ENCODE measurements around the gene ZNF784.

The ZNF784 gene

DNA sequence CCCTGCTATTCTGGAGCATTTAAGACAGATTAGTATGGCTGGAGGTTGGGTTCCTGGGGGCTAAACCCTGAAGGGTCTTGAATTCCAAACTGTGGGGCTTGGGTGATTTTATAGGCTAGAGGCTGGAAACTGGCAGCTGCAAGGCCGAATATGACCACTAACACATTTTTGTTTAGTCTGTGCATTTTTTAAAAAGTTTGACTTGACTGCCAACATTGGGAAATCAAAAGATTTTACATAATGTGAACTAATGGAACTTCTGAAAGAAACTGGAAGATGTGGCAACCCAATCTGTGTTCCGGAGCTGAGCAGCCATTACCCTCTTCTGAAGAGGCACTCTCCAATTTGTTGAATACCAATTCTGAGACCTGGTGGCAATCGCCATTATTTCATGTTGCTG, 5.1 kb downstream of the ZNF784 start:
- no peak for DNase-seq
- in situ Hi-C loops (cut with HindIII; ENCODE audit: low pct_ligation_motif_present, low sequenced_read_pairs): loop anchor here (25.0 kb wide), 1 partner anchor 232 kb away; the partner anchor contains the start of genes RPL28, TMEM190 and TMEM238
- Histone ChIP-seq H3K27me3 (replicated peaks) (no peaks in the 10 kb centered on the region), H3K4me3 (ENCODE audit: low read depth, low read length) (no peak overlapping the region), H3K27ac (no peak overlapping the region), H3K36me3 (replicated peaks) (peaks cover 35% of the 10 kb centered on the region)
- TF ChIP-seq, protein P1, sequence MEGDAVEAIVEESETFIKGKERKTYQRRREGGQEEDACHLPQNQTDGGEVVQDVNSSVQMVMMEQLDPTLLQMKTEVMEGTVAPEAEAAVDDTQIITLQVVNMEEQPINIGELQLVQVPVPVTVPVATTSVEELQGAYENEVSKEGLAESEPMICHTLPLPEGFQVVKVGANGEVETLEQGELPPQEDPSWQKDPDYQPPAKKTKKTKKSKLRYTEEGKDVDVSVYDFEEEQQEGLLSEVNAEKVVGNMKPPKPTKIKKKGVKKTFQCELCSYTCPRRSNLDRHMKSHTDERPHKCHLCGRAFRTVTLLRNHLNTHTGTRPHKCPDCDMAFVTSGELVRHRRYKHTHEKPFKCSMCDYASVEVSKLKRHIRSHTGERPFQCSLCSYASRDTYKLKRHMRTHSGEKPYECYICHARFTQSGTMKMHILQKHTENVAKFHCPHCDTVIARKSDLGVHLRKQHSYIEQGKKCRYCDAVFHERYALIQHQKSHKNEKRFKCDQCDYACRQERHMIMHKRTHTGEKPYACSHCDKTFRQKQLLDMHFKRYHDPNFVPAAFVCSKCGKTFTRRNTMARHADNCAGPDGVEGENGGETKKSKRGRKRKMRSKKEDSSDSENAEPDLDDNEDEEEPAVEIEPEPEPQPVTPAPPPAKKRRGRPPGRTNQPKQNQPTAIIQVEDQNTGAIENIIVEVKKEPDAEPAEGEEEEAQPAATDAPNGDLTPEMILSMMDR (IDR thresholded peaks at IDR 0.05; ENCODE audit: low read depth, low read length, missing control alignments): no peak

DNA sequence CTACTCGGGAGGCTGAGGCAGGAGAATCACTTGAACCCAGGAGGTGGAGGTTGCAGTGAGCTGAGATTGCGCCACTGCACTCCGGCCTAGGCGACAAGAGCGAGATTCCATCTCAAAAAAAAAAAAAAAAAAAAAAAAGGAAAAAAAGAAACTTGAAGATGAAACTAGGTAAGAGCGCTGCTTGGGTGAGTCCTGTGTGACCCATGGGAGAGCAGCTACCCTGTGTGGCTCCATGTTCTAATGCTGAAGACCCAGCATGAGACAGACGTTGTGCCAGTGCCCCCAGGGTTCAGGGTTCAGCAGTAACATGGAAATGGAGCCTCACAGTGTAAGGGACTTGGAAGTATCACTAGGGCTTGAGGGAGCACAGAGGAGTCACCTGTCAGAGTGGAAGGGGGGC, 5.9 kb downstream of the ZNF784 start:
- TF ChIP-seq, protein P1 (IDR thresholded peaks at IDR 0.05; ENCODE audit: low read depth, low read length, missing control alignments): no peak
- H3K27me3 ChIP-seq (replicated peaks): no peaks in the 10 kb centered on the region
- H3K36me3 ChIP-seq (replicated peaks): peaks cover 35% of the 10 kb centered on the region
- no peak overlapping the region for H3K4me3 ChIP-seq (ENCODE audit: low read depth, low read length)
- in situ Hi-C loops (cut with HindIII; ENCODE audit: low pct_ligation_motif_present, low sequenced_read_pairs): loop anchor here (25.0 kb wide), 1 partner anchor 231 kb away; the partner anchor contains the start of genes RPL28, TMEM190 and TMEM238
- H3K27ac ChIP-seq: no peak overlapping the region
- DNase-seq: no peak

DNA sequence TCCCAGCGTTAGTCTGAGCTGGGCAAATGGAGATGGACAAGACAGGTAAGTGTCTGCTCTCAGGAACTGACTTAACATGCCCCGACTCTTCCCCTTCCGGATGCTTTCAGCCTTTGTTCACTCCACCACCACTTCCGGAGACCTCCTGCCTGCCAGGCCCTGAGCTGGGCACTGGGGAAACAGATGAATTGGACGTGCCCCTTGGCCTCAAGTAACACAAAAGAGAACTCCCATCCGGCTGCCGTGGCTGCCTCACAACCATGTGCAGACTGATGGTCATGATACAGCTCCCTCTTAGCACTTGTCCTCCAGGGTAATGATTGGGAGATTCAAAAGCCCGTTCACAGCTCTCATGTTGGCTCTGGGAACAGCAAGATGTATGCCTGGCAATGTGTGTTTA, 6.9 kb downstream of the ZNF784 start:
- no peaks in the 10 kb centered on the region for H3K27me3 ChIP-seq (replicated peaks)
- no peak for DNase-seq
- TF ChIP-seq, protein P1 (IDR thresholded peaks at IDR 0.05; ENCODE audit: low read depth, low read length, missing control alignments): no peak
- H3K27ac ChIP-seq: no peak overlapping the region
- no peak overlapping the region for H3K4me3 ChIP-seq (ENCODE audit: low read depth, low read length)
- in situ Hi-C loops (cut with HindIII; ENCODE audit: low pct_ligation_motif_present, low sequenced_read_pairs): loop anchor here (25.0 kb wide), 1 partner anchor 230 kb away; the partner anchor contains the start of genes RPL28, TMEM190 and TMEM238
- H3K36me3 ChIP-seq (replicated peaks): peaks cover 35% of the 10 kb centered on the region

DNA sequence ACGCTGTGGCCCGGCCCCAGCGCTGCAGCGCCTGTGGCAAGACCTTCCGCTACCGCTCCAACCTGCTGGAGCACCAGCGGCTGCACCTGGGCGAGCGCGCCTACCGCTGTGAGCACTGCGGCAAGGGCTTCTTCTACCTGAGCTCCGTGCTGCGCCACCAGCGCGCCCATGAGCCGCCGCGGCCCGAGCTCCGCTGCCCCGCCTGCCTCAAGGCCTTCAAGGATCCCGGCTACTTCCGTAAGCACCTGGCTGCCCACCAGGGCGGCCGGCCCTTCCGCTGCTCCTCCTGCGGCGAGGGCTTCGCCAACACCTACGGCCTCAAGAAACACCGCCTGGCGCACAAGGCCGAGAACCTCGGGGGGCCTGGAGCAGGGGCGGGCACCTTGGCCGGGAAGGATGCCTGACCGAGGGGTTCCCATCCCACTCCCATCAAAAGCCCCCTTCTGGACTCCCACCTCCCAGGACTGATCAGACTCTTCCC, 7.9 kb downstream of the ZNF784 start:
- Histone ChIP-seq H3K4me3 (ENCODE audit: low read depth, low read length) (no peak overlapping the region), H3K27me3 (replicated peaks) (no peaks in the 10 kb centered on the region), H3K36me3 (replicated peaks) (peaks cover 35% of the 10 kb centered on the region), H3K27ac (no peak overlapping the region)
- in situ Hi-C loops (cut with HindIII; ENCODE audit: low pct_ligation_motif_present, low sequenced_read_pairs): loop anchor here (25.0 kb wide), 1 partner anchor 229 kb away; the partner anchor contains the start of genes RPL28, TMEM190 and TMEM238
- TF ChIP-seq, protein P1 (IDR thresholded peaks at IDR 0.05; ENCODE audit: low read depth, low read length, missing control alignments): no peak
- no peak for DNase-seq

DNA sequence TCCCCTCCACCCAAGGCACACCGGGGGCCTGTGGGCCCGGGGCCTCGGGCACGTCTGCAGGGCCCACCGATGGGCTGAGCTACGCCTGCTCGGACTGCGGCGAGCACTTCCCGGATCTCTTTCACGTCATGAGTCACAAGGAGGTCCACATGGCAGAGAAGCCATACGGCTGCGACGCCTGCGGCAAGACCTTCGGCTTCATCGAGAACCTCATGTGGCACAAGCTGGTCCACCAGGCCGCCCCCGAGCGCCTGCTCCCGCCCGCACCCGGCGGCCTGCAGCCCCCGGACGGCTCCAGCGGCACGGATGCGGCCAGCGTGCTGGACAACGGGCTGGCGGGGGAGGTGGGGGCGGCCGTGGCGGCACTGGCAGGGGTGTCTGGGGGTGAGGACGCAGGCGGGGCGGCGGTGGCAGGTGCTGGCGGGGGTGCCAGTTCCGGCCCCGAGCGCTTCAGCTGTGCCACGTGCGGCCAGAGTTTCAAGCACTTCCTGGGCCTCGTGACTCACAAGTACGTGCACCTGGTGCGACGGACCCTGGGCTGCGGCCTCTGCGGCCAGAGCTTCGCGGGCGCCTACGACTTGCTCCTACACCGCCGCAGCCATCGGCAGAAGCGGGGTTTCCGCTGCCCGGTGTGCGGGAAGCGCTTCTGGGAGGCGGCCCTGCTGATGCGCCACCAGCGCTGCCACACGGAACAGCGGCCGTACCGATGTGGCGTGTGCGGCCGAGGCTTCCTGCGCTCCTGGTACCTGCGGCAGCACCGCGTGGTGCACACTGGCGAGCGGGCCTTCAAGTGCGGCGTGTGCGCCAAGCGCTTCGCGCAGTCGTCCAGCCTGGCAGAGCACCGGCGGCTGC, 8.6 kb downstream of the ZNF784 start:
- Histone ChIP-seq H3K4me3 (ENCODE audit: low read depth, low read length) (no peak overlapping the region), H3K27me3 (replicated peaks) (no peaks in the 10 kb centered on the region), H3K36me3 (replicated peaks) (peaks cover 30% of the 10 kb centered on the region), H3K27ac (no peak overlapping the region)
- TF ChIP-seq, protein P1 (IDR thresholded peaks at IDR 0.05; ENCODE audit: low read depth, low read length, missing control alignments): no peak
- in situ Hi-C loops (cut with HindIII; ENCODE audit: low pct_ligation_motif_present, low sequenced_read_pairs): loop anchor here (25.0 kb wide), 1 partner anchor 228 kb away; the partner anchor contains the start of genes RPL28, TMEM190 and TMEM238
- DNase-seq: no peak

Measured in brain microvascular endothelial cell (primary cell).